NCI-H2227 treated with DMSO at 0.1 percent for 48 hours (cell line): ENCODE data around the gene SLC12A4.
"Not testable (repeated sequence)": the region's sequence is repeated elsewhere in the genome, so short reads cannot be mapped to it uniquely, and the experiment has no call there.

Experiments used
- DNase-seq: peaks from one replicate; lab custom pipeline; 2025; lab: John Stamatoyannopoulos, UW

The SLC12A4 gene

GRCh38 chr16:67968400-67969253 lies at the start of gene SLC12A4:
Gene SLC12A4, minus strand, starts transcription at chr16:67968637. Its CDS starts 84 bp downstream, at chr16:67968553.
- peak; percentile 13 for DNase-seq

DNA sequence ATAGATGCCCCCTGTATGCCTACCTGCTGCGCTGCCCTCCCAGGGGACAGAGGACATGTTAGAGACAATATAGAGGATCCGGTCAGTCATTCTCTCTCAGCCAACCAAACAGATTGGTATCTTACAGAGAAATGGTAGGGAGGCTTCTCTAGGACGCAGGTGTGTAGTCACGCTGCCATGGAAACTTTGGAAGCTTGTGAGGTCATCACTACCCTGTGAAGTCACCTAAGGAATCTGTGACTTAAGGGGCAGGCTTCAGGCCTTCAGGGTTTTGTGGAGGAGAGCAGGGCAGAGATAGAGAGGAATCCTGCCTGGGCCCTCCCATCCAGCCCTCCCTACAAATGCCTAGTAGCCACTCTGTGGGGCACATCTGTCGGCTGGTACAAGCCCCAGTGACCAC lies 47.2 kb upstream of the SLC12A4 start, which contains the start of gene DPEP2NB:
Gene DPEP2NB, minus strand, starts transcription at position 231 of the 400 bp plus-strand sequence. Its CDS starts 141 bp downstream, at position 90.
- no peak for DNase-seq

- DNase-seq = no peak
Observed at GRCh38 chr16:68013440-68013839, 45.0 kb upstream of the SLC12A4 start.

GRCh38 chr16:68009872-68010271 lies 41.4 kb upstream of the SLC12A4 start:
- DNase-seq = not testable (repeated sequence)

GRCh38 chr16:68009157-68009735 lies 40.8 kb upstream of the SLC12A4 start:
- no peak for DNase-seq

GRCh38 chr16:68005786-68006286 lies 37.4 kb upstream of the SLC12A4 start:
- no peak for DNase-seq

GRCh38 chr16:68005211-68005610 lies 36.8 kb upstream of the SLC12A4 start:
- no peak for DNase-seq

DNA sequence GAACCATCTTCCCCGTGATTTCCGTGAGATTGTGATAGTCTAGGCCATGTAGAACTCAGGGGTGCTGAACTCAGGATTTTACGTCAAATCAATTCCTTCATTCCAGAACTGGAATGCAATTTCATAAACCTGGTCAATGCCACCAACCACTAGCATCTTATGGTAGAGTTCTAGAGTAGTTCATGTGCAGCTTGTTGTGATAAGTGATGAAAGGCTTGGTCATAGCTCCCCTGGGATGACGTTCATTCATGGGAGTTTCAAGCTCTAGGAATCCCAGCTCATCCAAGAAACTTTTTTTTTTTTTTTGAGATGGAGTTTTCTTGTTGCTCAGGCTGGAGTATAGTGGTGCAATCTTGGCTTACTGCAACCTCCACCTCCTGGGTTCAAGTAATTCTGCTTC lies 34.6 kb upstream of the SLC12A4 start:
- no peak for DNase-seq

GRCh38 chr16:68000450-68000849 lies 32.0 kb upstream of the SLC12A4 start:
- no peak for DNase-seq

DNA sequence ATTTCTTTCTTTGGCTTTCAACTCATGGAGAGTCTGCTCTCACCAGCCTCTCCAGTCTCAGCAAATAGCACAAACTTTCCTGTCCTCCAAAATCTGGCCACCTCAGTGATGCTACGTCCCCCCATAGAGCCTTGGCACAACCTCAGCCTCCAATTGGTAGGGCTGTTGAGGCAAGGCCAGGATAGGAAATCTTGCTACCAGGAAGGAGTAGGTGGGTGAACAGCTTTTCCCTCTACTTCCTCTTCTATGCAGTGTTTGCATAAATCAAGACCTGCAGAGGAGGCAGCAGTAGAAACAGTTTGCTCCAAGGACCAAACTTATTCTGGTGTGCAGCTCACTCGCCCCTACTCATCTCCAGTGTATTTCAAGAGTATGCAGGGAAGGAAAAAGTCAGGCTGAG lies 31.5 kb upstream of the SLC12A4 start:
- DNase-seq = no peak

- not testable (repeated sequence) for DNase-seq
Observed at GRCh38 chr16:67998779-67999688, 30.6 kb upstream of the SLC12A4 start, which contains the start of gene DPEP2. Gene DPEP2, minus strand, starts transcription at chr16:67999484. Its CDS starts 6,272 bp downstream, at chr16:67993212.

- not testable (repeated sequence) for DNase-seq
Observed at GRCh38 chr16:67998231-67998778, 29.9 kb upstream of the SLC12A4 start.

DNA sequence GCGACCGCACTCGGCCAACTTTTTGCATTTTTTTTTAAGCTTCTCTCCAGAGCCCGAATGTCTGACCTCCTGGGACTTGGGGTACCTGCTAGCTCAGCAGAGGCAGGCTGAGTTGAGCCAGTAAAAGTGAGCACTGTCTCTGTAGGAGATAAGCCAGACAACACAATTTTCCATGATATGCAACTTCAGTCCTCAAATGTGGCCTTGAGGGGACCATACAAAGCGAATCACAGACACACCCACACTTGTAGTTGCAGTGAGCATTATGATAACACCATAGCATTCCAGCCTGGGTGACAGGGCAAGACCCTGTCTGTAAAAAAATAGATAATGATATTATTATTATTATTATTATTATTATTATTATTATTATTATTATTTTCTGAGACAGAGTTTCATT lies 28.2 kb upstream of the SLC12A4 start:
- DNase-seq = no peak

GRCh38 chr16:67995423-67995822 lies 27.0 kb upstream of the SLC12A4 start:
- DNase-seq = no peak

- DNase-seq = not testable (repeated sequence)
Observed at GRCh38 chr16:67994040-67994408, 25.6 kb upstream of the SLC12A4 start.

DNA sequence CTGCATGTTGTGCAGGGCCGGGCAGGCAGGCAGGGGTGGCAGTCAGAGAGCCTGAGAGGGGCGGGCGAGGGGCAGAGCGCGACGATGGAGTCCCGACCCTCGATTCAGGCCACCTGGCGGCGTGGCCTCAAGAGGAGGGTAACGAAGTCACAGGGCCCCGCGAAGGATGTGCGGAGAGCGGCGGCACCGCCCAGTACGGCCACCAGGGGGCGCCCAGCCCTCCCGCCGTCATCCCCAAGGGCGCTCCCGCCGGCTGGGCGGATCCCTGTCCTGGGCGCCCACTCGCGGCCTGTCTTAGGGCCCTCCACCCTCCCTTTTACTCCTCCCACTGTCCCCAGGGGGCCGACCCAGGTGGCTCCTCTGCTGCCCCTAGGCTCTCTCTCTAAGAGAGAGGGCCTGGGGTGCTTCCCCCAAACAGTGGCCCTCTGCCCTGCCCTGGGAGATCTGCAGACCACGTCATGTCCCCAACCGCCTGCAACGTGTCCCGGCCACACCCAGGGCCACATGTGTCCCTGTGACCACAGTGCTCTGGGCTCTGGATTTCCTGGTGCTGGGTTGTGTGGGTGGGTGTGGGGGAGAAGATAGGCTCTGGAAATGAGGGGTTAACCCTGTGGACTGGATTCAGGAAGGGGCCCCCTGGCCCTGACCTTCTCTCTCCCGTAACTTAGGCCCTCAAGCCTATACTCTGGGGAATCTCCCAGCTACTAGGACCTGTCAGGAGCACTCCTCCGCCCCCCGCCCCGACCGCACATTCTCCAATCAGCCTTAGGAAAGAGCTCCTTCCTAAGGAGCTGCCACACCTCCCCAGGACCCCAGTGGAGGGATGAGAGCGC lies 25.0 kb upstream of the SLC12A4 start:
- no peak for DNase-seq

DNA sequence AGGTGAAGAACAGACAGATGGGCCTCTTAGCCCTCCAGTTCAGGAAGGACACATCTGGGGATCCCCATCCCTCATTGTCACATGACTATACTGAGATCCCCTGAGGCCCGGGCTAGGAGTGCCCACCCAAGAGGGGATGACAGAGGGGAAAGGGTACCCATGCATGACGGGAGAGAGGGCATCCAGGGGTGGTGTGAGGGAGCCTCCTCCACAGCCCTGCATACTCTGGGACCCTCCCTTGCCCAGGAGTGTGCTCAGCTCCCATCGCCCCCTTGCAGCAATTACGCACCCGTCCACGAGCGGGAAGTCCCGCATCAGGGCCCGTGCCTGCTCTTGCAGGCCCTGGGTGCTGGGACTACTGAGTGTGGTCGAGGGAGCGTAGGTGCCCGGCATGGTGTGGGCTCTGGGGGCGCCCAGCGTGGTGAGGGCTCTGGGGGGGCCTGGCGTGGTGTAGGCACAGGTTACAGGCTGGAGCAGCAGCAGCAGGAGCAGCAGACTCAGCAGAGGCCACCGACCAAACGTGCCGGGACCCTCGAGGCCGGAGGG lies 24.3 kb upstream of the SLC12A4 start:
- no peak for DNase-seq

DNA sequence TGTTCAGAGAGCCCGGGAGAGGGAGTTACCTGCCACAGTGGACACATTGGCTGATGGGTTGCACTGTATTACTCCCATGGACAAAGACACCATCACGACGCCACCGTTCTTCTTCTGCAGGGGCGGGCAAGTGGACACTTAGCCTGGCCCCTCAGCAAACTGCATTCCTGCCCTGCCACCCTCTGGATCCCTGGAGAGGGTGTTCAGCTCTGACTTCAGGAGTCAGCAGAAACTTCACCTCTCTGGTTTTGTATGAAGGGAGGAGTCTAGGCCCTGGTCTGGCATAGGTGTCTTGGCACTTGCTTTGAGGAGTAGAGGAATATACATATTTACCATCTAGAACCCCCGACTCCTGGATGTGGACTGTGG lies 21.6 kb upstream of the SLC12A4 start:
- DNase-seq = no peak

DNA sequence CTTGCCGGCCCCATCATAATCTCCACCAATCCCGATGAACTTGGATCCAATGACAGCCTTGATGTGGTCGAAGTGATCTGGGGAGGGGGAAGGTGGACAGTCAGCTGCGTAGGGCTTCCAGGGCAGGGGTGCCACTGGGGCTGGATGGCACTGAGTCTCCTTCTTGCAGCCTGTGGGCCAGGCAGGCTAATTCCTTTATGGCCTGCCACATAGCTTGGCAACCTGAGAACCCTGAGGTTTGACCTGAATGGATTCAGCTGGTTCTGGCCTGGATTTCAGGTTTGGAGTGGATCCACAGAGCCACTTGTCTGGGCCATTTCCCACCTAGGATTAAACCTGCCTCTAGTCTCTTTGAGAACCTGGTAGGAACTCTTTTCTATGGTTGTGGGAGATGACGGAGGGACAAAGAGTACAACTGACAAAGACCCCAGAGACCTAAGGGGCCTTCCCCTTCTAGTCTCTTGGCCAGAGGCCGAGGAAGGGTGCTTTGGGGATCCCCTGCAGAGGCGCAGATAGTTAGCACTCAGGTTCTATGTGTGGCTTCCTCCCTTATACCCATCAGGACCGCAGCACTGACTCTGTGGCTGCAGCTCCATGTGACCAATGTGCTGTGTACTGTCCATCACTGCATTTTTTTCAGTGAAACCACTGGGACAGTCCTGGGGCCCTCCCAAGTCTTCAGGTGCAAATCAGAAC lies 21.0 kb upstream of the SLC12A4 start:
- no peak for DNase-seq

DNA sequence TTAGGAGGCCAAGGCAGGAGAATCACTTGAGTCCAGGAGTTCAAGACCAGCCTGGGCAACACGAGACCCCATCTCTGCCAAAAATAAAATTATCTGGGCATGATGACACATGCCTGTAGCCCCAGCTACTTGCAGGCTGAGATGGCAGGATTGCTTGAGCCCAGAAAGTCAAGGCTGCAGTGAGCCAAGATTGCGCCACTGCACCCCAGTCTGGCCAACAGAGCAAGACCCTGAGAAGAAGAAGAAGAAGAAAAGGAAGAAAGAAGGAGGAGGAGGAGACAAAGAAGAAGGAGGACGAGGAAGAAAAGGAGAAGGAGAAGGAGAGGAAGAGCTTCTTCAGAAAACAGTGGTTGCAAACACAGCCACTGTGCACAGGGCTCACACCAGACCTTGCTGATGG lies 20.2 kb upstream of the SLC12A4 start:
- DNase-seq = no peak
